GM18511 (cell line): Measurements from ENCODE around the gene ARID4B.
"Not testable (repeated sequence)": the region's sequence is repeated elsewhere in the genome, so short reads cannot be mapped to it uniquely, and the experiment has no call there.

Source experiments
- ATAC-seq: cut with Tn5 transposase; IDR thresholded peaks from one replicate; pipeline ENCODE4 v1.9.1; 2021; ENCODE audit warnings: mild to moderate bottlenecking, moderate library complexity; ENCODE audit not compliant: unreplicated experiment

ARID4B gene

DNA sequence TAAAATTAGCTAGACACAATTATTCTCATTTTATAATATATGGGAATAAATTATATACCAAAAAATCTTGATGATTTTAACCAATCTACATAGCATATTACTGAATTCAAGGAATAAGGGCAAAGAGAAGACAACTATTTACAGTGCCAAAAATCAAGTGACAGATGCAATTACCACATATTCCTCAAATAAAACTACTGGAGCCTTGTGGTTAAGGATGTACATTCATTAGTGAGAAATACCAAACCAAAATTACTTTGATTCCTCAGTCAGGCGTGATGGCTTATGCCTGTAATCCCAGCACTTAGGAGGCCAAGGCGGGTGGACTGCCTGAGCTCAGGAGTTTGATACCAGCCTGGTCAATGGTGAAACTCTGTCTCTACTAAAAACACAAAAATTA, 98.1 kb downstream of the ARID4B start:
- ATAC-seq = no peak

DNA sequence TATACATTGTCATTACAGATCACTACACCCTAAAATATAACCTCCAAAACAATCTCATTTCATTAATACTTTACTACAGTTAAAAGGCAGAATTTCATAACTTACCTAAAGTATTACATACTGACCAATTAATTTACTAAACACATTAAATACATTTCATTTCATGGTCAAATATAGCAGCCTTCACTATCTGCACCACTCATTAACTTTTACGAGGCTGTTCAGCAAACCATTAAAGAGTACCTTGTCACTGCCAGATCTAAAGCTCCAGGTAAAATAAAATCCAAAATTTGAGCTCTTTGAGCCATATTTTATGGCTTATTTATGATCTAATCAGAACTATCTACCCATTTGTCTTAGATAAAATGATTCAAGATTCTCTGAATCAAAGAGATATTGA, 100.6 kb downstream of the ARID4B start:
- ATAC-seq = no peak

DNA sequence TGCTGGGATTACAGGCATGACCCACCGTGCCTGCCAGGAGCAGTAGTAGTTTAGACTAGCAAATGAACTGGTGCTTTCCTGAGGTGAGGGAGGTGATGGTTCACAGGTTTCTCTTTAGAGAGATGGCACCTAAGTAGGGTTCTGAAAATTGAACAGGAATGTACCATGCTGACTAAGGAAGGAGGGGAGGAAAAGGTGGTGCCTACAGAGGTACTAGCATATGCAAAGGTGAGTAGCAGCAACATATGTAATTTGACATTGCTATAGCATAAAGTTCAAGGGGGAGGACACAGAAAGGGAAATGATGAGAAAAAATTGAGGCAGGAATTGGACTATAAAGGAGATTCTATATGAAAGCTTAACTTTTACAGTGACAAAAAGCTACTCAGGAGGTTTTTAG, 101.0 kb downstream of the ARID4B start:
- ATAC-seq = no peak

DNA sequence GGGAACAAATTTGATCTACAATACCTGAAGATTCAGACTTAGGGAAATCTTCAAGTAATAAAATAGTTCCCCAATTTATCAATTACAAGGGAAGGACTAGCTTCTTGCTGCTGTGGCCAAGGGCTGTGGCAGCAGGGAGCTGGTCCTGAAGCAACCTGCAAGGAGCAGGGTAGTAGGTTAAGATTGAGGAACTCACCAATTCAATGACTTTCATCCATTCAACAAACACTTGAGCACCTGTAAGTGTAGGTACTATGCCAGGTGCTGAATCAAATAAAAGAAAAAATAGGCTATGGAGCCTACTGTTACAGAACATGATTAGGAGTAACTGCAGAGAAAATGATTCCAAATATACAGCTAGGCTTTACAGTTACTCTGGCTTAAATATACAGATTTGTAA, 102.7 kb downstream of the ARID4B start:
- ATAC-seq = no peak

DNA sequence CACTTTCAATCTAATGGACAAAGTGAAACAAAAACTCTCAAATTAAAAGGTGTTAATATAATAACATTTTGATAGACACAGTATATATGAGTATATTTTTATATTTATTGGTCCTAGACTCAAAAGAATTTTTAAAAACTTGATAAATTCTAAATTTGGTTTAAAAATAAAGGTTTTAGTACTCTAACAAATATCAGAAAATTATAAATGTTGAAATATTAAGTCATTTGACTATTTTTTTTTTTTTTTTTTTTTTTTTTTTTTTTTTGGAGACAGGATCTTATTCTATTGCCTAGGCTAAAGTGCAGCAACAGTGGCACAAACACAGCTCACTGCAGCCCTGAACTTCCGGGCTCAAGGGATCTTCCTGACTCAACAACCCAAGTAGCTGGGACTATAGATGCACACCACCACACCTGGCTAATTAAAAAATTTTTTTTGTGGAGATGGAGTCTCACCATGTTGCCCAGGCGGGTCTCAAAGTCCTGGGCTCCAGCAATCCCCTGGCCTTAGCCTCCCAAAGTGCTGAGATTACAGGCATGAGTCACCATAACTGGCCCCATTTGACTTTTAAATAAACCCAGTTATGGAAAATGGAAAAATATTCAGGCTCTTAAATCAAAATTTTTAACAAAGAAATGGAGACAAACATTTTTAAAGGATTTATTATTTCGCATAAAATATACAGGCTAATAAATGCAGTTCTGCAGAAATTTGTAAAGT, 106.2 kb downstream of the ARID4B start:
- no peak for ATAC-seq

DNA sequence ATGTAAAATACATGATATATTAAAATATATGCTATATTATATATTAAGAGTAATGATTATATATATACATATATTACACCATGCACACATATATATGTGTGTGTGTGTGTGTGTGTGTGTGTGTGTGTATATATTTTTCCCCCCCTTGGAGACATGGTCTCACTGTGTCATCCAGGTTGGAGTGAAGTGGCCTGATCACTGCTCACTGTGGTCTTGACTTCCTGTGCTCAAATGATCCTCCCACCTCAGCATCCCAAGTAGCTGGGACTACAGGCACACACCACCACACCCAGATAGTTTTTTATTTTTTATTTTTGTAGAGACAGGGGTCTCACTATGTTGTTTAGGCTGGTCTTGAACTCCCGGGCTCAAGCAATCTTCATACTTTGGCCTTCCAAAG, 112.5 kb downstream of the ARID4B start:
- no peak for ATAC-seq

DNA sequence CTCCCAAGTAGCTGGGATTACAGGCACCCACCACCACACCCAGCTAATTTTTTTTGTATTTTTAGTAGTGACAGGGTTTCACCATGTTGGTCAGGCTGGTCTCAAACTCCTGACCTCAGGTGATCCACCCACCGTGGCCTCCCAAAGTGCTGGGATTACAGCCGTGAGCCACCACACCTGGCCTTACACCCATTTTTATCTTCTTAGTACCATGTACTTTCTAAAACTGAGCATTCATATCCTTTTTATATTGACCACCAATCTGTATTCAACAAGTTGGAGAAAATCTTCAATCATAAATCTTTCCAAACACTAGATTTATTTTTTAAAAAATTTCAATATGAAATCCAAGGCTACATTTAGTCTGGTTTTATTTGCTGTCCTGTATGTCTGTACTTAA, 113.0 kb downstream of the ARID4B start:
- ATAC-seq = not testable (repeated sequence)

DNA sequence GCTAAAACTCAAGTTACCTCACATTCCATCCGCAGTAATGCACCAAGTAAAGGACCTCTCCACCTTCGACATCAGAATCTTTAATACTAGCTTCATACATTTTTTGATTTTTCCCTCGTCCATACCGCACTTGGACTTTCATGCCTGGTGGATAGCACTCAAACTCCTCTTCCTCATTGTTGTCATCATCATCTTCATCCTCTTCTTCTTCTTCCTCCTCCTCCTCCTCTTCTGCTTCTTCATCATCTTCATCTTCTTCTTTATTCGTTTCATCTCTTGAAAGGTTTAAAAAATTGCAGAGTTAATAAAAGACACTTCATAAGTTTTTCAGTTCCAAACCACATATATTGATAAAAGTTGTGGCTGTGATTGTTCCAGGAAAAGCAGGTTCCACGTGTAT, 114.2 kb downstream of the ARID4B start:
- ATAC-seq = no peak

DNA sequence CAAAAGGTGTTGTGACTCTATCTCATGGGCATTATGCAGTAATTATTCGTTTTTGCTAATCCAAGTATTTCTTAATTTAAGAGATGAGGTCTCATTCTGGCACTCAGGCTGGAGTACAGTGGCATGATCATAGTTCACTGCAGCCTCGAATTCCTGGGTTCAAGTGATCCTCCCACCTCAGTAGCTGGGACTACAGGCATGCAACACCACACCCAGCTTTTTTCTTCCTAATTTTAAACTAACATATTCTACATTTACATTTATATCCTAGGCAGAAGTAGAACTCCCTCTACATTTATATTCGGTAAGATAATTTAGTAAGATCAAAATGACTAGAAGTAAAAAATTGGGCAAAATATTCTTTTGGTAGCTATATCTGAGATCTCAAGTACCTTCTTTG, 116.5 kb downstream of the ARID4B start:
- no peak for ATAC-seq

DNA sequence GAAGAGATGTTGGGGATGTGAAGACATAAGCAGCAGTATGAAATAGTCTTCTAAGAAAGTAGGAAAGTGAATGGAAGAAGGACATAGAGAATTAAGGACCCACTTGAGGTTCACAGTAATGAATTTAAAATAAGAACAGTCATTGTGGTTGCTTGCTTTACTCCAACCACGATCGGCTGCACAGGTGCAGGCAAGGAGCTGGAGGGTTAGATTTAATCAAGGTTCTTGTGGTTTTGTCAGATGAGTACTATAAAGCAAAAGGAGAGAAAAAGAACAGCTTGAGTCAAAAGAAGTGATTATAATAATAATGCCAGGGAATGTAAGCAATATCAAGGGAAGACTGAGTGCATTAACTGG, 120.8 kb downstream of the ARID4B start:
- no peak for ATAC-seq

DNA sequence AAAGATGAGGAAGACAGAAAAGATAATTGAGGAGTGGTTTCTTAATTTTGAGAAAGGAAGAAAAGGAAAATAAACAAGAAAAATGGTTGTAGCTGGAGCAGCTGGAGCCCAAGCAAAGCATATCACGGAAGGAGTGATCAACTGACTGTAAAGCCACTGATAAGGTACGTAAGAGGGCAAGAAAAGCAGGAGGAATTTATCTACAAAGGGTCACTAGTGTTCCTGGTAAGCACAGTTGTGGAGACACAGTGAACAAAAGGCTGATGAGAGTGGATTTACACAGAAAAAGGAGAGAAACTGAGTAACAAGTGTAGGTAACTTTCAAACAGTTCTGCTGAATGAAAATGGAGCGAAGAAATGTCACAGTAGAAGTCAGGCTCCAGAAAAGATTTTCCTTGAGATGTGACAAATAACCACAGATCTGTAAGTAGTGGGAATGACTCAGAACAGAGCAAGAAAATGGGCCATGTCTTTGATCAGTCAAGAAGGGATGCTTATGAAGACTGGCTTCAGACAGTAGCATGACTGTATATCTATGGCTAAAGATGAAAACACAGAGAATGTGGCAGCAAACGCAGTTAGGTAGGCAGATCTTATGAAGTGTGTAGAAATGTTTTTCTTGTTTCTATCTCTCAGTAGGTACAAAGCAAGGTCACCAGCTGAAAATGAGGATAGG, 121.3 kb downstream of the ARID4B start:
- no peak for ATAC-seq

DNA sequence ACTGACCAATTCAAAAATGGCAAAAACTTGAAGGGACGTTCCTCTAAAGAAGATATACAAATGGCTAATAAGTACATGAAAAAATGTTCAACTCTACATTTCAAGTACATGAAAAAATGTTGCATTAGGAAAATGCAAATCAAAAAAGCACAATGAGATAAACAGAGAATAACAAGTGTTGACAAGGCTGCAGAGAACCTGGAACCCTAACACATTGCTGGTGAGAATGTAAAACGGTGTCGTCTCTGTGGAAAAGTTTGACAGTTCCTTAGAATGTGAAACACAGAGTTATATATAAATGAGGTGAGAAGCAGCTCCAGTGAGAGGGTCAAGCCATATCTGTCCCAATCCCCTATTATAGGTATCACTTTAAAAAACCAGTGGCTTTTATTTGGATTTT, 122.3 kb downstream of the ARID4B start:
- ATAC-seq = no peak

DNA sequence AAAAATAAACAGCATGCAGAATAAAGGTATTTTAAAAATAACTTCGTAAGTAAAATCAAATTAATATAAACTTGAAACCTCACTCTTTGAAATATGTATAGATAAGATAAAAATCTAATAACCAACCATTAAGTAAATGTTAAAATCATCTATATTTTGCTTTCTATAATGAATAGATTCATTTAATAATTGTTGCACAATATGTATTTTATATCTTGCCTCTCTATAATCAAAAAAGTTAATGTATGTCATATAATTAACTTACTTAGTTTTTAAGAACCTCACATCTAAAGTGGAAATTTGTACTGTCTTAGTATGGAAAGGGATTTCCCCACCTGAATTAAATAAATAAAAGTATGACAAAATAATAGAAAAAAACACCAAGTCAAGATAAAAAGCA, 124.6 kb downstream of the ARID4B start:
- no peak for ATAC-seq

DNA sequence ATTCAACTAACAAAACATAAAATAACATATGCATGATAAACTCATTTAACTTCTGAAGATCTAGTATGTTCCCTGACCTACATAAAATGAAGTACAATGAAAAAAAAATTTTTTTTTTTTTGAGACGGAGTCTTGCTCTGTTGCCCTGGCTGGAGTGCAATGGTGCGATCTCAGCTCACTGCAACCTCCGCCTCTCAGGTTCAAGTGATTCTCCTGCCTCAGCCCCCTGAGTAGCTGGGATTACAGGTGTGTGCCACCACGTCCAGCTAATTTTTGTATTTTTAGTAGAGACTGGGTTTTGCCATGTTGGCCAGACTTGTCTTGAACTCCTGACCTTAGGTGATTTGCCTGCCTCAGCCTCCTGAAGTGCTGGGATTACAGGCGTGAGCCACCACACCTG, 125.5 kb downstream of the ARID4B start:
- not testable (repeated sequence) for ATAC-seq

DNA sequence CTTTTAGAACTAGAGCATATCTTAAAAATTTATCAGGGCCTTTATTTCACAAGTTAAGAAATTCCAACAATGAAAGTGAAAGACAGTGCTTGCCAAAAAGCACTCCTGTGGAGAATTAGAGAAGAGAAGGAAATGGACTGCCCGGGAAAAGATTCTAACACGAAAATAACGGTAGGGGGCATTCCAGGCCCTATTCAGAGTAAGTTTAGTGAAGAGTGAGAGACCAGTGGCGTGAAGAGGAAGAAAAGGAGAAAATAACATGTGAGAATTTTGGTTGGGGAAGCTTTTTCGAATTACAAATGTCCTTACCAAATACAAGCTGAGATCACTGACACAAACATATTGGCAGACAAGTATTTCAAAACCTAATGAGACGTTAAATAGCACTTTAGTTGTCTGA, 128.5 kb downstream of the ARID4B start:
- ATAC-seq = no peak

DNA sequence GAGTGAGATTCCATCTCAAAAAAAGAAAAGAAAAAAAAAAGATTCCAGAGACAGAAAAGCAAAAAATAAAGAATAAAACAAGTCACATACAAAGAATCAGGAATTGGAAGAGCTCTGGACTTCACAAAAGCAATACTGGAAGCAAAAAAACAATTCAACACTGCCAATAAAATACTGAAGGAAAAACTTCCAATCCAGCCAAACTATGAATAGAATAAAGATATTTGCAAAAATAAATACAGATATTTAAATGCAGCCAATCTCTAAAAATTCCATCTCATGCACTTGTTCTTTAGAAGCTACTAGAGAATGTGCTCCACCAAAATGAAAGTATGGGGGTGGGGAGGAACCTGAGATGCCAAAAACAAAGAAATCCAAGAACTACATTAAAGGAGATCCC, 137.5 kb downstream of the ARID4B start:
- ATAC-seq = no peak

DNA sequence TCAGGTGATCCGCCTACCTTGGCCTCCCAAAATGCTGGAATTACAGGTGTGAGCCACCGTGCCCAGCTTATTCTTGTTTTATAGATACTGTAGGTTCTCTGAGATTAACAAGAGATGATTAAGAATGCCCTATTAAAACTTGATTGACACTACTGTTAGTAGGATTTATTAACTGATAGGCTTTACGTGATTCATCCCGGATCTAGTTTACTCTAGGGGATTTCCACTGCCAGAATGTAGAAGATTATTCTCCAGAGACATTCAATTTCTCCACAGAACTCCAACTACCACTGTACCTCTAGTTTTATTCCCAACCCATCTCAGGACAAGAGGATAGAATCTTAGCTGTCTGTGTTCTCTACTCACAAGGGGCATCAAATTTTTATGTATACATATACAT, 140.7 kb downstream of the ARID4B start:
- no peak for ATAC-seq

DNA sequence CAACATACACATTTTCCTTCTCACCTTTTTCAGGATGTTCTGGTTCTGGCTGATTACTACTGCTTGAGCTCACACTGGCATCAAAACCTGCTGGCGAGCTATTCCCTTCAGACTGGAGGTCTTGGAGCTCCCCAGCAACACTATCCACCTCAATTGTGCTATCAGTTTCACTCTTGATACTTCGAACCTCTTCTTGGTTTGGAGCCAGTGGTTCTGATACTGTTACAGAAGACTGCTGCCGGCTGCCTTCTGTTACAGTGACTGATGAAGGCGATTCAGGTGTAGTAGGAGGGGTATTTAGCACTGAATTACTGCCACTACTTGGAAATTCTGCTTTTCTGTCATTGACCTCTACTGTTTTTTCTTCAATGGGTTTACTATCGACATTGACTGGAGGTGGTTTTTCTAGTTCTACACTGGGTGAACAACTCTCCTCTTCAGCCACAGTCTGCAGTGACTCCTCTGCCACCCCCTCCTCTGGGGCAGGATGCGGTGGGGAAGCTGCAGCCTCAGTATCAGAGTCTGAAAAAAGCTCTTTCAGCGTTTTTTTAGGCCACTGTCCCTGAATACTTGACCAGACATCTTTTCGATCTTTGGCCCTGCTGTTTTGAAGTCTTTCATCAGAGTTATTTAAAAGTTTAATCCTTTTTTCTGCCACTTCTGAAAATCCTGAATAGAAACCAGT, 146.3 kb downstream of the ARID4B start:
- no peak for ATAC-seq

DNA sequence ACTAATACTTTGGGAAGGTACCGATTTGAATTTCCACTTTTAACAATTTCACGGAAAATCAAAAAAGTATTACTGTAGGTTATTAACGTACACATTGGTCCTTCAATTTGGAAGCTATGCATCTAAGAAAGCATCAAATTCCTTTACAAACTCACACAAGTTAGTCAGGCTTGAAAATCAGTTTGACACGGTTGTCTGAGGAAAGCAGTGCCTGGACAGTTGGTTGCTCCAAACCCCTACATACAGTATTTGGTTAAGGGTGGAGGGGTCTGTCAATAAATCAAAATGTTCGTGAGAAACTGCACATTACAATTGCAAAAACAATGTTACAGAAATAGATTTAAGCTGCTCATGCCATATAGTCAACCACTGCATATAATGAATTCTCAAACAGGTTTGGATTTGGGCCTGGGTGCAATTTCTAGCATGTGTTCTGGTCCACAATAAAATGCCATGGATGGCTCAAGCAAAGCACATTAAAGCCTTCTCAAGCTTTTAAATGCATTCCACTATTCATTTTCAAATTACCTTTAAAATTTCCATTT, 147.0 kb downstream of the ARID4B start:
- ATAC-seq = no peak

DNA sequence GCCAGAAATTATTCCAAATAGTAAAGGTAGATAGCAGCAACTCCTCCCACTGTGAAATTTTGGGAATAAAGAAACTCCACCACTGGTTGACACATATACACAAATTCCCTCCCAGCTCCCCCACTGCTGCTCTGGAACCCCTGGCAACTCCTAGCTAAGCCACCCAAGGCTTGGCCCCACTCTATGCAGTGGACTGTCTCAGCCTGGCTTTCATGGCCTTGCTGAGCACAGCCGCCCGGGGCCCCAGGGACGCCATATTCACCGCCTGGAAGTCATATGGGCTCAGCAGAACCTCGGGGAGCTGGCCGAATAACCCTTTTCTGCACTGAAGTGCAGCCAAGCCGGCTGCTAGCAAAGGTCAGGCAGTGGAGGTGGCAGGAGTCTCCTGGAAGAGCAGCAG, 151.5 kb downstream of the ARID4B start:
- no peak for ATAC-seq

DNA sequence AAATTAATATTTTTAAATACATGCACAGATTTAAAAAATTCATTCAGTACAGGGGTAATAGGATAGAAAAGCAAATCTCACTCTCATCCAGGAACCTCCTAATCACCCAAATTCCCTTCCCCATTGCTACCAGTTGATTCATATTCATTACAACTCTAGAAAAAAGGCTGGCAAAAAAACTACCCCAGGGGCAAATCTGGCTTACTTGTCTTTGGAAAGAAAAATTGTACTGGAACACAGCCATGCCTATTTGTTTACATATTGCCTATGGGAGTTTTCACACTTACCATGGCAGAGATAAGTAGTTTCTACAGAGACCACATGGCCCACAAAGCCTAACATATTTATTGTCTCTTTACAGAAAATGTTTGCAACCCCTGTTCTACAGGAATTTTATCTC, 158.0 kb downstream of the ARID4B start:
- no peak for ATAC-seq

DNA sequence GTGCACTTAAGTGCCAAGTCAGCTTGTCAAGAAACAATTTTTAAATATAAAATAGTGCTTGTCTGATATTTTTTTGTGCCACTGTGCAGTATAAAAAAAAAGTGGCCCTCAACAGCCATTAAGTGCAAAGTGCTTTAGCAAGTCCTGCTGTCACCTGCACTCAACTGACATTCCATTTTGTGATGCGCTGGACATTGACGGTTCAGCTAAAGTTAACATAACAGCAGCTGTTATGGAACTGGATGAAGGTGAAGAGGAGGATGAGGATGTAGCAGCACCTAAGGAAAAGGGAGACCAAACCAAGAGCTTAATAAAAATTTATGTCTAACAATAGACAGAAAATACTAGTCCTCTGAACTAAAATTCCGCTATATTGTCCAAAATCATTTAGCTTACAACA, 159.6 kb downstream of the ARID4B start:
- ATAC-seq = no peak
